Mucosa of descending colon (tissue), 3 donors: Measurements from ENCODE around the gene NPTX1. TPM values are rescaled to one million over a fixed set of nuclear protein-coding genes. Genes with fewer than 3 reads are reported as not detected.

Source experiments
- ATAC-seq: fragments of 200-7000 bp; cut with Tn5 transposase; one replicate; pipeline ENCODE4 v1.9.1; 2020; ENCODE audit warnings: mild to moderate bottlenecking, moderate library complexity
- DNase-seq, 3 donors: peaks; one replicate each; pipeline ENCODE4 v3.0.0-alpha.2; 2020
- H3K36me3 ChIP-seq: fragments of 200-600 bp; one replicate; pipeline ENCODE4 v1.8.0; 2021; ENCODE audit warnings: low read depth, mild to moderate bottlenecking
- H3K4me1 ChIP-seq: fragments of 200-600 bp; one replicate; pipeline ENCODE4 v1.8.0; 2021; ENCODE audit warnings: low read depth, mild to moderate bottlenecking
- H3K4me3 ChIP-seq: fragments of 200-600 bp; one replicate; pipeline ENCODE4 v1.8.0; 2021; ENCODE audit warnings: mild to moderate bottlenecking
- H3K9me3 ChIP-seq: fragments of 200-600 bp; one replicate; pipeline ENCODE4 v1.8.0; 2021; ENCODE audit warnings: mild to moderate bottlenecking
- intact Hi-C, 2 donors: fragments of 100-400 bp; cut with DNase I in 1 of 2; cut with micrococcal nuclease in 1 of 2; formaldehyde crosslinking; loops; one replicate each; pipeline versions ENCODE4 v1.11.0 to v1.11.1; 2022; cut with DNase I, micrococcal nuclease
- total RNA-seq, 3 donors: library from RNA; stranded (reverse); fragmentation: NEBNext Ultra II Directional in 2 of 3; extraction: Animal tissue kit (Norgen Biotek cat#: 25700) in 2 of 3; gene quantifications; one replicate each; pipeline versions ENCODE4 v1.2.1 to v1.2.4, GENCODE V29; 2021 to 2023
- TF ChIP-seq, protein P1 (sequence below): fragments of 200-600 bp; IDR thresholded peaks from one replicate; pipeline ENCODE4 v1.8.0; 2022; ENCODE audit warnings: antibody characterized with exemption, mild to moderate bottlenecking
- donor health status: DM: no; HTN: no; CAD: no; lungs with moderate emphysema.
- donor health status: DM: no; HTN: no; CAD: no.
- donor health status: DM: no; HTN: yes; CAD: no.

The NPTX1 gene
- total RNA-seq, 3 donors from 2014 or later: 0.51 to 95.0 (median 2.0) TPM

DNA sequence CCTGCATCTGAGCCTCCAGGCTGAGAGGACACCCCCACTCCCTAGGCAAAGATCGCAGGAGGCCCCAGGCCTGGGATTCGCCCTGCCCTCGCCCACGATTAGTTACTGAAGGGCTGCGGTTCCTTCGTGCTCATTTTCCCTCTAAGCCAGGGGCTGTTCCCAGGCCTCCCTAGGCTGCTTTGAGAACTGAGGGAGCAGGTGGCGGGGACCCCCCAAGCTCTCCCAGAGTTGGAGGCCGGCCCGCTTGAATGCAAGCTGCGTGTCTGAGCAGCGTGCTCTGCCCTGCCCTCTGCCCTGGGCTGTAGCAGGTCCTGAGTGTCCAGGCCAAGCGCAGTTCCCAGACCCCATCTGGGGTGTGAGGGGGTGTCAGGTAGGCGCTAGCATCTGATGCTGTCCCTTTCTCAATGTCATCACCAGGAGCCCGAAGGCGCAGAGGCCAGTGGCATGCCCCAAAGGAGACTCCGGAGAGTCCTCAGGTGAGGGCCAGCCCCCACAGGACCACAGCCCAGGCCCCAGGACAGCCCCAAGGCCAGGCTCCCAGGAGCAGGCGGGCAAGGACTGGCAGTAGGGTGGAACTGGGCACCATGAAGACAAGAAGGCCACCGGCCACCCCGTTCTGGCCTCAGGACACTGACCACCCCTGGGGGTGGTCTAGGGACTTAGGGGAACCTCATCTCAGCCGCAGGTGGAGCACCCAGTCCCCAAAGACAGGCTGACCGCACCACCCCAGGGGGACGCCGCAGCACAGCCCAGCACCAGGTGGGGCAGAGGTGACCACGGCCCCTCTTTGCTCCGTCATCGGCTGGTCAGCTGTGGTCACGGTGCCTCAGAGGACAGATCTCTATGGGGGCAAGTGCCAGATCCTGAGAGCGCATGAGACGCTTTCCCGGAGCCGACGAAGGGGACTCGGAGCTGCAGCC, 46.8 kb downstream of the NPTX1 start:
- Histone ChIP-seq H3K9me3 (no peaks in the 10 kb centered on the region), H3K4me1 (no peaks in the 10 kb centered on the region), H3K36me3 (no peaks in the 10 kb centered on the region), H3K4me3 (no peak overlapping the region)
- intact Hi-C loops: loop anchor here (5.0 to 10.0 kb wide), 3 partner anchors 145 to 555 kb away; no protein-coding TSS in a partner anchor
- peak in 1 of 3 donors; percentile 41 for DNase-seq
- TF ChIP-seq, protein P1, sequence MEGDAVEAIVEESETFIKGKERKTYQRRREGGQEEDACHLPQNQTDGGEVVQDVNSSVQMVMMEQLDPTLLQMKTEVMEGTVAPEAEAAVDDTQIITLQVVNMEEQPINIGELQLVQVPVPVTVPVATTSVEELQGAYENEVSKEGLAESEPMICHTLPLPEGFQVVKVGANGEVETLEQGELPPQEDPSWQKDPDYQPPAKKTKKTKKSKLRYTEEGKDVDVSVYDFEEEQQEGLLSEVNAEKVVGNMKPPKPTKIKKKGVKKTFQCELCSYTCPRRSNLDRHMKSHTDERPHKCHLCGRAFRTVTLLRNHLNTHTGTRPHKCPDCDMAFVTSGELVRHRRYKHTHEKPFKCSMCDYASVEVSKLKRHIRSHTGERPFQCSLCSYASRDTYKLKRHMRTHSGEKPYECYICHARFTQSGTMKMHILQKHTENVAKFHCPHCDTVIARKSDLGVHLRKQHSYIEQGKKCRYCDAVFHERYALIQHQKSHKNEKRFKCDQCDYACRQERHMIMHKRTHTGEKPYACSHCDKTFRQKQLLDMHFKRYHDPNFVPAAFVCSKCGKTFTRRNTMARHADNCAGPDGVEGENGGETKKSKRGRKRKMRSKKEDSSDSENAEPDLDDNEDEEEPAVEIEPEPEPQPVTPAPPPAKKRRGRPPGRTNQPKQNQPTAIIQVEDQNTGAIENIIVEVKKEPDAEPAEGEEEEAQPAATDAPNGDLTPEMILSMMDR: no peak
- ATAC-seq: no peak

- TF ChIP-seq, protein P1: no peak
- H3K4me1 ChIP-seq: no peaks in the 10 kb centered on the region
- H3K36me3 ChIP-seq: no peaks in the 10 kb centered on the region
- no peak overlapping the region for H3K4me3 ChIP-seq
- intact Hi-C loops: loop anchor here (5.0 to 10.0 kb wide), 3 partner anchors 146 to 556 kb away; no protein-coding TSS in a partner anchor
- H3K9me3 ChIP-seq: no peaks in the 10 kb centered on the region
- DNase-seq (no peak), ATAC-seq (no peak)
These were observed 47.6 kb downstream of the NPTX1 start for GRCh38 chr17:80428796-80429195.

DNA sequence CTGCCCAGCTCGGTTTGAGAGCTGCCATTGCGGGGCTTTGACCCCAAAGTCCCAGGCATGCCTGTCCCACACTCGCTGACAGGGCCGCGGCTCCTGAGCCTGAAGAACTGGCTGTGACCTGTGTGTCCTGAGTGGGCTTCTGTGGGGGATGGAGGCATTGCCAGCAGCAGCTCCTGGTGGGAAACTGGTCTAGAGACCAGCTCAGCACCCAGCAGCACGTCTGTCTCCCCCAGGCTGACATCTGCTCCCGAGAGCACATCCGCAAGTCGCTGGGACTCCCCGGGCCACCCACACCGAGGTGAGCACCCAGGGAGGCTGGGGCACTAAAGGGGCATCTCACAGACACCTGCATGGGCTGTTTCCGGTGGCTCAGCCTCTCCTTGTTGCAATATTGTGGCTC, 48.0 kb downstream of the NPTX1 start:
- H3K9me3 ChIP-seq: no peaks in the 10 kb centered on the region
- no peak overlapping the region for H3K4me3 ChIP-seq
- intact Hi-C loops: loop anchor here (5.0 to 10.0 kb wide), 3 partner anchors 146 to 556 kb away; no protein-coding TSS in a partner anchor
- ATAC-seq: no peak
- H3K4me1 ChIP-seq: no peaks in the 10 kb centered on the region
- no peak for DNase-seq
- TF ChIP-seq, protein P1: no peak
- no peaks in the 10 kb centered on the region for H3K36me3 ChIP-seq

DNA sequence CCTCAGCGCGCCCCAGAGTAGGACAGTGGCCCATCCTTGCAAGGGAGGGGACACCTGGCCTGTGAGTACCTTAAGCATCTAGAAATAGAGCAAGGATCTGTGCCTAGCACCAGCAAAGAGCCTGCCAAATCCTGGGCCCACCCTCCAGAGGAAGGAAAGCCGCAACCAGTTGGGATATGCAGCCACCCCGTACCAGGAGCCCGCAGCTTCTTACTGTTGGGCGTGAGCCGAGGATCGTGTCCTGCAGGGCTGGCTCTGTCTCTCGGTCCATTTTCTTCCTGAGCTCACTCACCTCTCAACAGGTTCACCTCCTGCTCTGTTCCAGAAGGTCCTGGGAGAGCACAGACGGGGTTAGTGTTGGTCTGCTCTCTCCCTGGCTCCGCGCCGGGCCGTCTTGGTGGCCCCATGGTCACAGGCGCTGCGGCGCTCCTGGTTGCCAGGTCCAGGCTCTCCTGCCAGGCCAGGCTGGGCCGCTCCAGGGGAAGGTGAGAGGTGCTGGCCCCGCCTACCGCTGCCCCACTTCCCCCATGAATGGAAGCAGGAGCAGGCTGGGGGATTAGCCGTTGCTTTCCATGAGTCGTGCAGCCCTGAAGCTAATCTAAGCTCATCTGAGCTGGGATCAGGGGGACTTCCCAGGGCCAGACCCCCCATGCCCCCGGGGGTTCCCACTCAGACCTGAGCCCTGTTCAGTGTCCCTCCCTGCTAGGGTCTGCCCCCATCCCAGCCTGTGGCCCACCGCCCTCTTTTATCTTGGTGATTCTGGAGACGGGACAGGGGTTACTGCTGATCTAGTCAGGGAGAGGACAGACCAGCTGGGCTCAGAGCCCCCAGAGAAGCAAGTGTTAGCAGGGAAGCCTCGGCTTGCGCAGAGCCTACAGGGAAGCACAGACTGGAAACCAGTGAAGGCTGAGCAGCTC, 48.8 kb downstream of the NPTX1 start:
- intact Hi-C loops: loop anchor here (5.0 to 10.0 kb wide), 3 partner anchors 147 to 557 kb away; no protein-coding TSS in a partner anchor
- no peak for DNase-seq
- no peak for ATAC-seq

More for the DNA sequence above, 48.8 kb downstream of the NPTX1 start:
- H3K9me3 ChIP-seq: no peaks in the 10 kb centered on the region
- TF ChIP-seq, protein P1: no peak
- no peaks in the 10 kb centered on the region for H3K4me1 ChIP-seq
- H3K36me3 ChIP-seq: no peaks in the 10 kb centered on the region
- H3K4me3 ChIP-seq: no peak overlapping the region
